SH-SY5Y (cell line): ENCODE data around the gene DEAF1.

Experiments used
- GATA2 ChIP-seq: IDR thresholded peaks from 2 replicates; pipeline ENCODE4 v1.6.1; 2011; ENCODE audit warnings: mild to moderate bottlenecking, low read depth, low read length
- GATA3 ChIP-seq: IDR thresholded peaks from 2 replicates; pipeline ENCODE4 v1.6.1; 2011; ENCODE audit warnings: low read depth, mild to moderate bottlenecking, low read length, moderate library complexity

The DEAF1 gene

DNA sequence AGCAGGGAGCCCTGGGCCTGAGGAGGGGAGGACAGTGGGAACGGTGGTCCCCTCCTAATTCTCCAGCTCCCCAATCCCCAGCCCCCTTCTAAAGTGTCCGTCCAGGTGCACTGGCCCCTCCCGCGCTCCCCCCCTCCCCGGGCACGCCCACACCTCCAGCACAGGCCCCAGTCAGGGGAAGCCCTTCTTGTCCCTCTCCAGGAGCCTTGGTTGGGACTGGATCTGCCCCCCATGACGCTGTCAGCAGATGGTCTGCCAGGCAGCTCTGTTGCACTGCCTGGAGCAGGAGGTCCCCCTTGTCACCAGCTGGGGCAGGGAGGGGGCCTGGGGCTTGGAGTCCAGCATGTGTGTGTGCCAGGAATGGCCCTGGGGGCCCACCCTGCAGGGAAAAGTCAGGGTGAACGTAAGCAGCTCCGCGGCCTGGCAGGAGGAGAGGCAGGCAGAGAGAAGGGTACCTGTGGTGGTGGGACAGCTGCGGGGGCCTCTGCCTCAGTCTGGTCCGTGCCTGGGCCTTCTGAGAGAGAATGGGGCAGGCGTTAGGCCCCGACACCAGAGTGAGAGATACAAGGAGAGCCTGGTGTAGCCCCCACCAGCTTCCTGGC, 80.9 kb downstream of the DEAF1 start:
- TF ChIP-seq GATA3: no peak
- TF ChIP-seq GATA2: no peak

DNA sequence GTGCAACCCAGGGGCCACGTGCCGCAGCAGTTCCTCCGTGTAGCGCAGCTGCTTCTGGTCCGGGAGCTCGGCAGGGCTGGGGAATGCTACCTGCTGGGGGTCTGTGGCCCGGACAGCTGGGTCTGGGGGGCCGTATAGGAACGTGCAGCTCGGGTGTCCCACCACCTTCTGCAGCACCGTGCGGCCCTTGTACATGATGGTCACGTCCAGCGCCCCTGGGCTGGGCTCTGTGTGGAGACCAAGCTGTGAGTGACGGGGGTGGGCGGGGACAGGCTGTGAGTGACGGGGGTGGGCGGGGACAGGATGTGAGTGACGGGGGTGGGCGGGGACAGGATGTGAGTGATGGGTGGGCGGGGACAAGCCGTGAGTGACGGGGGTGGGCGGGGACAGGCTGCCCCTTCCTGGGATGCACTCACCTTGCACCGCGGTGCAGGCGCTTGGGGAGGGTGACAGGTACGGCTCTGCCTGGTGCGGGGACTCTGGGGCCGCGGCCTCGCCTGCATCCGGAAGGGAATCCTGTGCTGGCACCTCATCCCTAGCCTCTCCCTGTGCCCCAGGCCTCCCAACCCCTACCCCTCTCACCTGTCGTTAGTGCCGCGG, 81.6 kb downstream of the DEAF1 start:
- TF ChIP-seq GATA3 (no peak), GATA2 (no peak)

DNA sequence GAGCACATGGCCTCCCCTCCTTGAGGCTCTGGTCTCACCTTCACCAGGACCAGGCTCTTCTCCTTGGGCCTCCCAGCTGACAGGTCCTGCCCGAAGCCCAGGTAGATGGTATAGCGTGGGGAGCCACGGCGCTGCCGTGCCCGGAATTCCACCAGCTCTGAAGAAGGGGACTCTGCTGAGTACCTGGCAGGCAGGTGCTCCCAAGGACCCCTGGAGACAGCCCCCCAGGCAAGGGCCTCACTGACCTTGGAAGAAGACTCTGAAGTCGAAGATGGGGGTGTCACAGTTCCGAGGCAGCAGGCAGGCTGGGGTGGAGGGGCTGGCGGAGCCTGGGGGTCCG, 82.1 kb downstream of the DEAF1 start:
- TF ChIP-seq GATA3: no peak
- no peak for TF ChIP-seq GATA2

DNA sequence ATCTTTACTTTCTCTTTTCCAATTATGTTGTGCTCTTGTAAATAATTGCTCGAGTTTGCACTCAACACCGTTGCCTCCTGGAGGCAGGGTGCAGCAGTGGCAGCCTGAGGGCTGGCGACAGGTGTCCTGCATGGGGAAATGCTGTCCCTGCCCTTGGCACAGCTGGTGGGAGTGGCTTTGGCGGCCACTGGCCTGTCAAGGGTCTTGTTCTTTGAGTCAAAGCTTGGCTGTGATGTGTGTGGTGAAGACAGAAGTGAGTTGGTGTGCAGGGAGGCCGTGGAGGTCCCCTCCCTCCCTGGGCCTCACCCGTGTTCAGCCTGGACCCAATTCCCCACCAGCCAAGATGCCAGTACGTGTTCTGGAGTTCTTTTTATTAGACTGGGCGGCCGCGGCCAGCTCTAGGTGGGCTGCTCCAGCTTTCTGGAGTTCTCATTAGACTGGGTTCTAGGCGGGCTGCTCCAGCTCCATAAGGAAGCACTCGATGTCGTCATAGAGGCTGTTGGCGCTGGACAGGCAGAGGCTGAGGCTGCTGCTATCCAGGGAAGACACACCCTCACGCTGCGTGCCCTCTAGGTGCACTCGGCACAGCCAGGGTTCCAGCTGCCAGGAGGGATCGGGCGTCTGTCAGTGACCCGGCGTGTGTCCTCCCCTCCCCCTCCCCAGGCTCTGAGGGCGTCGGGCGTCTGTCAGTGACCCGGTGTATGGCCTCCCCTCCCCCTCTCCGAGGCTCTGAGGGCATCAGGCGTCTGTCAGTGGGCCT, 82.6 kb downstream of the DEAF1 start:
- TF ChIP-seq GATA2 (no peak), GATA3 (no peak)

DNA sequence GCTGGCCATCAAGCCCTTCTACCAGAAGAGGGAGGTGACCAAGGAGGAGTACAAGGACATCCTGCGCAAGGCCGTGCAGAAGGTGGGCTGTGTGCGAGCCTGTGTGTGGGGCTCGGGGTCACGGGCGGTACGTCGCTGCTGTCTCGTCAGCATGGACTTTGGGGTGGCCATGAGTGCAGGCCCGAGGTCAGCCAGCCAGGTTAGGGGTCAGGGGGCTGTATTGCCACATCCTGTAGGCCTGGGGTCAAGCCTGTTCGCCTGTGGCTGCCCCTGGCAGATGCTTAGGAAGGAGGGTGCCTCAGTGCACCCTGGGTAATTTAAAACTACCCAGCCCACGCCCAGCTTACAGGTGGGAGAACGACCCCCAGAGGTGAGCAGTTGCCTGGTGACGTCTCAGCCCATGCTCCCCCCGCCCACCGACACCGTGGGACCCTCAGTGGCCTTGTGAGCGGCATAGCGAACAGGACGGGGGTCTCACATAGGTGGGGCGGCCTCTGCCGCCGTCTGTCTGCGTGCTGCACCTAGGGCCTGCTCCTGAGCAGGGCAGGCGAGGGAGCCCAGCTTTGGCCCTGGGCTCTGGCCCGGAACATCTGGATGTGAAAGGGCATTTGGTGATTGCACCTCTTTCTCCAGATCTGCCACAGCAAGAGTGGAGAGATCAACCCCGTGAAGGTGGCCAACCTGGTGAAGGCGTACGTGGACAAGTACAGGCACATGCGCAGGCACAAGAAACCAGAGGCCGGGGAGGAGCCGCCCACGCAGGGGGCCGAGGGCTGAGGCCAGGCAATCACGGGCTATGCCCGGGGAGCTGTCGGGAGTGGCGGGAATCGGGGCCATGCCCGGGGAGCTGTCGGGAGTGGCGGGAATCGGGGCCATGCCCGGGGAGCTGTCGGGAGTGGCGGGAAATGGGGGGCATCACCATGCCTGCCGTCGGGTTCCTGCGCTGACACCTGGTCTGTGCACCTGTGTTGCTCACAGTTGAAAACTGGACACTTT, 83.7 kb downstream of the DEAF1 start:
- TF ChIP-seq GATA3: no peak
- TF ChIP-seq GATA2: no peak

DNA sequence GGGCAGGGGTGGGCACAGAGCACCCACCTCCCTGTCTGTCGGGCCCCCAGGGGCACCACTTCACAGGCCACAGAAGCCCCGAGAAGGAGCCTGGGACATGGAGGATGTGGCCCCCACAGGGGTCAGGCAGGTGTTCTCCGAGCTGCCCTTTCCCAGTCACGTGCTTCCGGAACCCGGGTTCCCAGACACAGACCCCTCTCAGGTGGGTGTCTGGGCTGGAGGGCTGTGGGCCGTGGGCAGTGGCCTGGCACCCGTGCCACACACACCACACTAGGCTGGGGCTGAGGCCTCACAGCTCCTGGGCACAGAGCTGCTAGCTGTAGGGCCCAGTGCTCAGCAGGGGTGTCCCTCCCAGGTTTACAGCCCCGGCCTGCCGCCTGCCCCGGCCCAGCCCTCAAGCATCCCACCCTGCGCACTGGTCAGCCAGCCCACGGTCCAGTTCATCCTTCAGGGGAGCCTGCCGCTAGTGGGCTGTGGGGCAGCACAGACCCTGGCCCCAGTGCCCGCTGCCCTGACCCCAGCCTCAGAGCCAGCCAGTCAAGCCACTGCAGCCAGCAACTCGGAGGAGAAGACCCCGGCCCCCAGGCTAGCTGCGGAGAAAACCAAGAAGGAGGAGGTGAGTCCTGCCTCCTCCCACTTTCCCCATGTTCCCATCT, 84.7 kb downstream of the DEAF1 start:
- TF ChIP-seq GATA3 (no peak), GATA2 (no peak)

DNA sequence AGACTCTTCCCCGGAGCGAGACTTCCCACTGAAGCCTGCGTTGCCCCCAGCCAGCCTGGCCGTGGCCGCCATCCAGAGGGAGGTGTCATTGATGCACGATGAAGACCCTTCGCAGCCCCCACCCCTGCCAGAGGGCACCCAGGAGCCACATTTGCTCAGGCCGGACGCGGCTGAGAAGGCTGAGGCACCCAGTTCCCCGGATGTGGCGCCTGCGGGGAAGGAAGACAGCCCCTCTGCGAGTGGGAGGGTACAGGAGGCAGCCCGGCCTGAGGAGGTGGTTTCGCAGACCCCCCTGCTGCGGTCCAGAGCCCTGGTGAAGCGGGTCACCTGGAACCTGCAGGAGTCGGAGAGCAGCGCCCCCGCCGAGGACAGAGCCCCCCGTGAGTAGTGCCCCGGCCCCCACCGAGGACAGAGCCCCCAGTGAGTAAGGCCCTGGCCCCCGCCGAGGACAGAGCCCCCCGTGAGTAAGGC, 85.6 kb downstream of the DEAF1 start:
- TF ChIP-seq GATA3: no peak
- TF ChIP-seq GATA2: no peak

DNA sequence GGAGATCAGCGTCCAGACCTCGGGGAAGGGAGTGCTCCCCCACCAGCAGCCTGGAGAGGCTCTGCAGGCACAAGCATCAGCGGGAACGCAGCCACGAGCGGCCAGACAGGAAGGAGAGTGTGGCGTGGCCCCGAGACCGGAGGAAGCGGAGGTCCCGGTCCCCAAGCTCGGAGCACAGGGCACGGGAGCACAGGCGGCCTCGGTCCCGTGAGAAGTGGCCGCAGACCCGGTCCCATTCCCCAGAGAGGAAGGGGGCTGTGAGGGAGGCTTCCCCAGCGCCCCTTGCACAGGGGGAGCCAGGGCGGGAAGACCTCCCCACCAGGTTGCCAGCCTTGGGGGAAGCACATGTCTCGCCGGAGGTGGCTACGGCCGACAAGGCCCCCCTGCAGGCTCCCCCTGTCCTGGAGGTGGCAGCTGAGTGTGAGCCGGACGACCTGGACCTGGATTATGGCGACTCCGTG, 86.2 kb downstream of the DEAF1 start:
- no peak for TF ChIP-seq GATA2
- no peak for TF ChIP-seq GATA3

DNA sequence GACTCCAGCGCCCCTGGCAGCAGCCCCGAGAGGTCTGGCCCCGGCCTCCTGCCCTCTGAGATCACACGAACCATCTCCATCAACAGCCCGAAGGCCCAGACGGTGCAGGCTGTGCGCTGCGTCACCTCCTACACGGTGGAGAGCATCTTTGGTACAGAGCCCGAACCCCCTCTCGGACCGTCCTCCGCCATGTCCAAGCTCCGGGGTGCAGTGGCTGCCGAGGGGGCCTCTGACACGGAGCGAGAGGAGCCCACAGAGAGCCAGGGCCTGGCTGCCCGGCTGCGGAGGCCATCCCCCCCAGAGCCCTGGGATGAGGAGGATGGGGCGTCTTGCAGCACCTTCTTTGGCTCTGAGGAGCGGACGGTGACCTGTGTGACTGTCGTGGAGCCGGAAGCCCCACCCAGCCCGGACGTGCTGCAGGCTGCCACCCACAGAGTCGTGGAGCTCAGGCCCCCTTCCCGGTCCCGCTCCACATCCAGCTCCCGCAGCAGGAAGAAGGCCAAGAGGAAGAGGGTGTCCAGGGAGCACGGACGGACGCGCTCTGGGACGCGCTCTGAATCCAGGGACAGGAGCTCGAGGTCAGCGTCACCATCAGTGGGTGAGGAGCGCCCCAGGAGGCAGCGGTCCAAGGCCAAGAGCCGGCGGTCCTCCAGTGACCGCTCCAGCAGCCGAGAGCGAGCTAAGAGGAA, 86.9 kb downstream of the DEAF1 start:
- TF ChIP-seq GATA3 (no peak), GATA2 (no peak)

DNA sequence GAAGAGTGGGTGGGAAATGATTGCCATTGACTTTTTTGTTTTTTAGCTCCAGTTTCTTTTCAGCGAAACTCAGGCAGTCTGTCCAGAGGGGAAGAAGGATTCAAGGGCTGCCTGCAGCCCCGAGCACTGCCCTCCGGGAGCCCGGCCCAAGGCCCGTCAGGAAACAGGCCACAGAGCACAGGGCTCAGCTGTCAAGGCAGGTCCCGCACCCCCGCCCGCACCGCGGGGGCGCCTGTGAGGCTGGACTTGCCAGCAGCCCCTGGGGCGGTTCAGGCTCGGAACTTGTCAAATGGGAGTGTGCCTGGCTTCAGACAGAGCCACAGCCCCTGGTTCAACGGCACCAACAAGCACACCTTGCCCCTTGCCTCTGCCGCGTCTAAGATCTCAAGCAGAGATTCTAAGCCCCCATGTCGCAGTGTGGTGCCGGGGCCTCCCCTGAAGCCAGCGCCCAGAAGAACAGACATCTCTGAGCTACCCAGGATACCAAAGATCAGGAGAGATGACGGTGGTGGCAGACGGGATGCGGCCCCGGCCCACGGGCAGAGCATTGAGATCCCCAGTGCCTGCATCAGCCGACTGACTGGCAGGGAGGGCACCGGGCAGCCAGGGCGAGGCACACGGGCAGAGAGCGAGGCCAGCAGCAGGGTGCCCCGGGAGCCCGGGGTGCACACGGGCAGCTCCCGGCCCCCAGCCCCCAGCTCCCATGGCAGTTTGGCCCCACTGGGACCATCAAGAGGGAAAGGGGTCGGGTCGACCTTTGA, 87.8 kb downstream of the DEAF1 start:
- TF ChIP-seq GATA2 (no peak), GATA3 (no peak)

DNA sequence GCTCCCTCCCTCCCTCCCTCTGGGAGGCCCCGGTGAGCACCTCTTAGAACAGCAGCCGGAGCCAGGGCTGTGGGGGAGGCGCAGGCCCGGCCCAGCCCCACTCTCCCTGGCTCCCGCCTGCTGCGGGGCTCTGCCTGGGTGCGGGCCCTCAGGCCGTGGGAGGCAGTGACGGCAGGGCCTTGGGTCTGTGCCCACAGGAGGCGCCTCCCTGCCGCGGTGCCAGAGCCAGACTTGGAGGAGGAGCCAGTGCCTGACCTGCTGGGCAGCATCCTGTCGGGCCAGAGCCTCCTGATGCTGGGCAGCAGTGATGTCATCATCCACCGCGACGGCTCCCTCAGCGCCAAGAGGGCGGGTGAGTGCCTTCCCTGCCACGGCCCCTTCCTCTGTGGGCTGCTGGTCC, 88.8 kb downstream of the DEAF1 start:
- TF ChIP-seq GATA3 (no peak), GATA2 (no peak)
